Smooth muscle cell (in vitro differentiated cells): Measurements from ENCODE around the gene SPATA18. TPM values are rescaled to one million over a fixed set of nuclear protein-coding genes. Genes with fewer than 3 reads are reported as not detected.
"Not testable (repeated sequence)": the region's sequence is repeated elsewhere in the genome, so short reads cannot be mapped to it uniquely, and the experiment has no call there.

Source experiments
- DNase-seq: peaks from one replicate; lab custom pipeline; 2025; ENCODE audit not compliant: unreplicated experiment; lab: John Stamatoyannopoulos, UW
- H2AFZ ChIP-seq: fragments of 200-600 bp; sonication (generic); 2 replicates; pipeline ENCODE4 v1.6.0; 2016; ENCODE audit warnings: antibody characterized with exemption, low read depth, mild to moderate bottlenecking
- H3F3A ChIP-seq: fragments of 200-600 bp; sonication (generic); 2 replicates; pipeline ENCODE4 v1.6.0; 2017; ENCODE audit warnings: antibody characterized with exemption, low read depth
- H3K27ac ChIP-seq: fragments of 200-600 bp; sonication (generic); 2 replicates; pipeline ENCODE4 v1.5.1; 2016; ENCODE audit warnings: low read depth, mild to moderate bottlenecking
- H3K27me3 ChIP-seq: fragments of 200-600 bp; sonication (generic); 2 replicates; pipeline ENCODE4 v1.6.1; 2016; ENCODE audit warnings: low read depth, mild to moderate bottlenecking
- H3K36me3 ChIP-seq: fragments of 200-600 bp; sonication (generic); 2 replicates; pipeline ENCODE4 v1.5.1; 2016; ENCODE audit warnings: low read depth
- H3K4me1 ChIP-seq: fragments of 200-600 bp; sonication (generic); 2 replicates; pipeline ENCODE4 v1.5.1; 2016; ENCODE audit warnings: low read depth
- H3K4me2 ChIP-seq: fragments of 200-600 bp; sonication (generic); 2 replicates; pipeline ENCODE4 v1.6.0; 2016; ENCODE audit warnings: mild to moderate bottlenecking
- H3K4me3 ChIP-seq: fragments of 200-600 bp; sonication (generic); 2 replicates; pipeline ENCODE4 v1.5.1; 2016; ENCODE audit warnings: mild to moderate bottlenecking
- H3K79me2 ChIP-seq: fragments of 200-600 bp; sonication (generic); 2 replicates; pipeline ENCODE4 v1.6.0; 2016; ENCODE audit warnings: low read depth, mild to moderate bottlenecking
- H3K9ac ChIP-seq: fragments of 200-600 bp; sonication (generic); 2 replicates; pipeline ENCODE4 v1.6.0; 2016; ENCODE audit warnings: low read depth
- H3K9me3 ChIP-seq: fragments of 200-600 bp; sonication (generic); replicated peaks from 2 replicates; pipeline ENCODE4 v1.5.1; 2016; ENCODE audit warnings: low read depth
- H4K20me1 ChIP-seq: fragments of 200-600 bp; sonication (generic); 2 replicates; pipeline ENCODE4 v1.6.0; 2016; ENCODE audit warnings: low read depth
- WGBS: methylation state at CpG from one replicate; pipeline ENCODE4 v1.1.7; 2016; ENCODE audit warnings: low lambda C conversion rate; 5-methylcytosine and 5-hydroxymethylcytosine counted together
- polyA plus RNA-seq: library from polyadenylated mRNA; unstranded; fragments of >200 nt; fragmentation: Nextera tagmentation; extraction: Ambion mirVana; gene quantifications from 2 replicates; pipeline ENCODE4 v1.2.1, GENCODE V29; 2016
- total RNA-seq: library from RNA; depleted of rRNA; stranded (reverse); fragments of >200 nt; gene quantifications from 2 replicates; pipeline ENCODE4 v1.2.3, GENCODE V29; 2014
- TF ChIP-seq, protein P1 (sequence below): fragments of 200-600 bp; sonication (generic); IDR thresholded peaks from 2 replicates; pipeline ENCODE4 v1.5.1; 2017; ENCODE audit warnings: borderline replicate concordance, mild to moderate bottlenecking, antibody characterized with exemption; ENCODE audit not compliant: insufficient read depth, poor library complexity, severe bottlenecking

SPATA18 gene
- total and polyA plus RNA-seq, 2 experiments from 2014 or later, result 8.9 to 21.2 TPM

DNA sequence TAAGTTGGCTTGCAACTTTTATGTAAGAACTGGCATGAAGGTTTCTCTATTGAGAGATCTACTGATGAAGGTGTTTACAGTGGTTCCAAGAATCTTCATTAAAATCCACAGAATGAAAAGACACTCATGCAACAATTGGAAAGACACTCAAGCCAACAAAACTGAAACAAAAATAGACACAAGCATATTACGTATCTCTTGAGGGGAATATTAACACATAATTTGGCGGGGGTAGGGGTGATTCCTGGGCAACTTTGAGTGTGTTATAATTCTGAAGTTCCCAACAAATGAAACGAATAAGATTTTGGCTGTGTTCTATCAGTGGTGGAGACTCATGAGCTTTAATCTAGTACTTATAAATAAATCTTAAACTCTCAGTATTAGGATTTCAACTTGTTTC lies 75.1 kb downstream of the SPATA18 start:
- TF ChIP-seq, protein P1, sequence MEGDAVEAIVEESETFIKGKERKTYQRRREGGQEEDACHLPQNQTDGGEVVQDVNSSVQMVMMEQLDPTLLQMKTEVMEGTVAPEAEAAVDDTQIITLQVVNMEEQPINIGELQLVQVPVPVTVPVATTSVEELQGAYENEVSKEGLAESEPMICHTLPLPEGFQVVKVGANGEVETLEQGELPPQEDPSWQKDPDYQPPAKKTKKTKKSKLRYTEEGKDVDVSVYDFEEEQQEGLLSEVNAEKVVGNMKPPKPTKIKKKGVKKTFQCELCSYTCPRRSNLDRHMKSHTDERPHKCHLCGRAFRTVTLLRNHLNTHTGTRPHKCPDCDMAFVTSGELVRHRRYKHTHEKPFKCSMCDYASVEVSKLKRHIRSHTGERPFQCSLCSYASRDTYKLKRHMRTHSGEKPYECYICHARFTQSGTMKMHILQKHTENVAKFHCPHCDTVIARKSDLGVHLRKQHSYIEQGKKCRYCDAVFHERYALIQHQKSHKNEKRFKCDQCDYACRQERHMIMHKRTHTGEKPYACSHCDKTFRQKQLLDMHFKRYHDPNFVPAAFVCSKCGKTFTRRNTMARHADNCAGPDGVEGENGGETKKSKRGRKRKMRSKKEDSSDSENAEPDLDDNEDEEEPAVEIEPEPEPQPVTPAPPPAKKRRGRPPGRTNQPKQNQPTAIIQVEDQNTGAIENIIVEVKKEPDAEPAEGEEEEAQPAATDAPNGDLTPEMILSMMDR, result no peak
- DNase-seq, result no peak
- Histone ChIP-seq H3K4me3 (no peak overlapping the region), H3K9me3 (no peaks in the 10 kb centered on the region), H3K9ac (no peak overlapping the region), H3K27me3 (no peaks in the 10 kb centered on the region), H3K36me3 (no peaks in the 10 kb centered on the region), H3K79me2 (no peaks in the 10 kb centered on the region), H3K27ac (no peak overlapping the region), H2AFZ (no peak overlapping the region), H4K20me1 (no peaks in the 10 kb centered on the region), H3K4me2 (no peak overlapping the region), H3K4me1 (no peaks in the 10 kb centered on the region), H3F3A (no peaks in the 10 kb centered on the region)
- WGBS, result 82% methylated on average over 3 of the region's 3 CpGs

DNA sequence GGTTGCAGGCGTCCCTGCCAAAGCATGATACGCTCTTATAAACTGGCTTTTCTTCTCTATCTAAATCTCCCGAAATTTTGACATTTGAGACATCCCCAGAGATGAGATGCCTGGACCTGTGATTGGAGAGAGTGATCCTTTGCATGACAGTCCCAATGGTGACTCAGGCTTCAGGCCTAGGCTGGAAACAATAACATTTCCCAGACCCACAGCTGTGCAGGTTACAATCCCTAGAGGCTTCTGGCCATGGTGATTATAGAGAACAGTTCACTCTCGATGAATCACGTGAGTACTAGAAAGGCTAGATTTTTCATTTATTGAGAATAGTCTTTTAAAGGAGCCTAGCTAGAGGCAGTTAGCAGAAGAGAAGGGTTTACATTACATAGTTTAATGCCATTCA lies 75.9 kb downstream of the SPATA18 start:
- Histone ChIP-seq H3K36me3 (no peaks in the 10 kb centered on the region), H4K20me1 (no peaks in the 10 kb centered on the region), H3K27me3 (no peaks in the 10 kb centered on the region), H3K79me2 (no peaks in the 10 kb centered on the region), H3K27ac (no peak overlapping the region), H3K4me3 (no peak overlapping the region), H3K9me3 (no peaks in the 10 kb centered on the region), H3K4me2 (no peak overlapping the region), H3K9ac (no peak overlapping the region), H2AFZ (no peak overlapping the region), H3K4me1 (no peaks in the 10 kb centered on the region), H3F3A (no peaks in the 10 kb centered on the region)
- 49% methylated on average over 5 of the region's 5 CpGs for WGBS
- no peak for DNase-seq
- TF ChIP-seq, protein P1, result no peak

DNA sequence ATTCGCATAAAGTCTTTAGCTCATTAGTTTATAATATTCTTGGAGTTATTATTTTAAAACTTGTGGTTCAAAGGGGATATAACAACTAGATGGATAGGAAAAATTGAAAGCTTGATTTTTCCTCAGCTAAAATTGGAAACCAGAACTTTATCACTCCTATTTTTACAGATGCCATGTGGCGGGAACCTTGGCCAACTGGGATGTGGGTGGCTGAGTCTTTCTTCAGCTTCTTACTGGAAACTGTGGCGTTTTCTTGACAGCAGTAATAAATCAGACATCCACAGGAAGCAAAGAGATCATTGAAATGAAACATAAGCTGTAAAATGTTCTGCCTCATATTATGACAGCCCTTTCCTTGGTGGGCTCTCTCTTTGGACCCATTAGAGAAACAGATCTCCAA lies 84.1 kb downstream of the SPATA18 start:
- Histone ChIP-seq H3K4me3 (no peak overlapping the region), H3F3A (no peaks in the 10 kb centered on the region), H3K79me2 (no peaks in the 10 kb centered on the region), H3K36me3 (no peaks in the 10 kb centered on the region), H2AFZ (no peak overlapping the region), H3K27me3 (no peaks in the 10 kb centered on the region), H3K27ac (no peak overlapping the region), H3K4me1 (no peaks in the 10 kb centered on the region), H4K20me1 (no peaks in the 10 kb centered on the region), H3K9me3 (no peaks in the 10 kb centered on the region), H3K4me2 (no peak overlapping the region), H3K9ac (no peak overlapping the region)
- DNase-seq, result no peak
- 77% methylated on average over 3 of the region's 3 CpGs for WGBS
- TF ChIP-seq, protein P1, result no peak

DNA sequence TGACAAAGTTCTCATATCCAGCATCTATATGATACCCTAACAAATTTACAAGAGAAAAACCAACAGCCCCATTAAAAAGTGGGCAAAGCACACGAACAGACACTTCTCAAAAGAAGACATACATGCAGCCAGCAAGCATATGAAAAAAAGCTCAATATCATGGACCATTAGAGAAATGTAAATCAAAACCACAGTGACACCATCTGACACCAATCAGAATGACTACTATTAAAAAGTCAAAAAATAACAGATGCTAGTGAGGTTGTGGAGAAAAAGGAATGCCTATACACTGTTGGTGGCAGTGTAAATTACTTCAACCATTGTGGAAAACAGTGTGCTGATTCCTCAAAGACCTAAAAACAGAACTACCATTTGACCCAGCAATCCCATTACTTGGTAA lies 86.0 kb downstream of the SPATA18 start:
- H2AFZ ChIP-seq, H3K4me1 ChIP-seq, H3K4me3 ChIP-seq, H3K9me3 ChIP-seq, H3K27me3 ChIP-seq, H3K79me2 ChIP-seq, H3K4me2 ChIP-seq, H3K27ac ChIP-seq, H3F3A ChIP-seq, DNase-seq, H4K20me1 ChIP-seq, H3K9ac ChIP-seq, H3K36me3 ChIP-seq: not testable (repeated sequence)
- WGBS, result 0% methylated on average over 1 of the region's 1 CpG
